HepG2 (cell line): Measurements from ENCODE around the gene MISP3. TPM values are rescaled to one million over a fixed set of nuclear protein-coding genes. Genes with fewer than 3 reads are reported as not detected.

ENCODE experiments used
- ESRRA ChIP-seq: sonication (generic); formaldehyde crosslinking; IDR thresholded peaks from 2 replicates; pipeline ENCODE4 v1.5.1; 2020; ENCODE audit warnings: mild to moderate bottlenecking, low read depth, missing genetic modification reagents
- FOXK2 ChIP-seq: fragments of 450-650 bp; IDR thresholded peaks from 2 replicates; pipeline ENCODE4 v1.6.1; 2016
- FOXP4 ChIP-seq: sonication (generic); formaldehyde crosslinking; IDR thresholded peaks from 2 replicates; pipeline ENCODE4 v1.4.0; 2020; ENCODE audit warnings: missing genetic modification reagents
- GATAD1 ChIP-seq: IDR thresholded peaks from 2 replicates; pipeline ENCODE4 v1.6.1; 2016; ENCODE audit warnings: missing genetic modification reagents, missing compliant biosample characterization
- GATAD2A ChIP-seq: IDR thresholded peaks from 2 replicates; pipeline ENCODE4 v1.6.1; 2016
- HNRNPL ChIP-seq: fragments of 200-400 bp; formaldehyde crosslinking; IDR thresholded peaks from 2 replicates; pipeline ENCODE4 v1.6.1; 2017; ENCODE audit warnings: mild to moderate bottlenecking, low read depth, low read length
- HOXA3 ChIP-seq: sonication (generic); formaldehyde crosslinking; IDR thresholded peaks from 2 replicates; pipeline ENCODE4 v1.5.0; 2020; ENCODE audit warnings: missing genetic modification reagents
- IKZF5 ChIP-seq: IDR thresholded peaks from 2 replicates; pipeline ENCODE4 v1.6.1; 2018; ENCODE audit warnings: missing genetic modification reagents, mild to moderate bottlenecking, missing compliant biosample characterization
- KAT8 ChIP-seq: IDR thresholded peaks from 2 replicates; pipeline ENCODE4 v1.6.1; 2016; ENCODE audit warnings: missing genetic modification reagents, missing compliant biosample characterization
- KDM2A ChIP-seq: sonication (generic); formaldehyde crosslinking; IDR thresholded peaks from 2 replicates; pipeline ENCODE4 v1.4.0; 2020; ENCODE audit warnings: low read depth, missing genetic modification reagents, borderline replicate concordance
- KDM3A ChIP-seq: IDR thresholded peaks from 2 replicates; pipeline ENCODE4 v1.6.1; 2018; ENCODE audit warnings: low read depth, missing compliant biosample characterization
- NONO ChIP-seq, 2 experiments: fragments of 450-650 bp in 1 of 2; sonication (generic) in 1 of 2; formaldehyde crosslinking in 1 of 2; IDR thresholded peaks in 1 of 2; conservative IDR thresholded peaks in 1 of 2; 2 replicates each; pipeline versions ENCODE4 v1.6.1 to v1.8.0; 2017 to 2022; ENCODE audit warnings: mild to moderate bottlenecking in 1 of 2, missing genetic modification reagents in 1 of 2, moderate library complexity in 1 of 2
- NR2C2 ChIP-seq: sonication (generic); formaldehyde crosslinking; IDR thresholded peaks from 2 replicates; pipeline ENCODE4 v1.4.0; 2020; ENCODE audit warnings: missing genetic modification reagents, mild to moderate bottlenecking, moderate library complexity, borderline replicate concordance
- NR2F1 ChIP-seq, 2 experiments: fragments of 450-650 bp in 1 of 2; formaldehyde crosslinking in 1 of 2; IDR thresholded peaks; 2 replicates each; pipeline versions ENCODE4 v1.5.0 to v1.6.1; 2016 to 2020; ENCODE audit warnings: mild to moderate bottlenecking in 1 of 2, missing compliant biosample characterization in 1 of 2, missing genetic modification reagents in 1 of 2, moderate library complexity in 1 of 2
- RARA ChIP-seq: IDR thresholded peaks from 2 replicates; pipeline ENCODE4 v1.6.1; 2016; ENCODE audit warnings: missing genetic modification reagents, missing compliant biosample characterization
- STAT5B ChIP-seq: sonication (generic); formaldehyde crosslinking; IDR thresholded peaks from 2 replicates; pipeline ENCODE4 v1.4.0; 2020; ENCODE audit warnings: missing genetic modification reagents
- ZNF12 ChIP-seq: sonication (generic); formaldehyde crosslinking; IDR thresholded peaks from 2 replicates; pipeline ENCODE4 v1.5.0; 2020; ENCODE audit warnings: missing genetic modification reagents
- ZNF264 ChIP-seq: sonication (generic); formaldehyde crosslinking; IDR thresholded peaks from 2 replicates; pipeline ENCODE4 v1.4.0; 2020; ENCODE audit warnings: missing genetic modification reagents
- ZNF343 ChIP-seq: sonication (generic); formaldehyde crosslinking; IDR thresholded peaks from 2 replicates; pipeline ENCODE4 v1.4.0; 2020; ENCODE audit warnings: mild to moderate bottlenecking, missing genetic modification reagents
- ZNF446 ChIP-seq: sonication (generic); formaldehyde crosslinking; IDR thresholded peaks from 2 replicates; pipeline ENCODE4 v1.5.0; 2020; ENCODE audit warnings: mild to moderate bottlenecking, missing genetic modification reagents
- ZNF460 ChIP-seq: sonication (generic); formaldehyde crosslinking; IDR thresholded peaks from 2 replicates; pipeline ENCODE4 v1.5.1; 2020; ENCODE audit warnings: missing genetic modification reagents, mild to moderate bottlenecking, borderline replicate concordance
- ZNF607 ChIP-seq: sonication (generic); formaldehyde crosslinking; IDR thresholded peaks from 2 replicates; pipeline ENCODE4 v1.5.1; 2020; ENCODE audit warnings: missing genetic modification reagents, mild to moderate bottlenecking, borderline replicate concordance
- ZNF703 ChIP-seq: sonication (generic); formaldehyde crosslinking; IDR thresholded peaks from 2 replicates; pipeline ENCODE4 v1.5.1; 2020; ENCODE audit warnings: missing genetic modification reagents, mild to moderate bottlenecking, moderate library complexity, borderline replicate concordance
- ZNF784 ChIP-seq: sonication (generic); formaldehyde crosslinking; IDR thresholded peaks from 2 replicates; pipeline ENCODE4 v1.5.1; 2020; ENCODE audit warnings: missing genetic modification reagents, mild to moderate bottlenecking, borderline replicate concordance
- ZNF816 ChIP-seq: sonication (generic); formaldehyde crosslinking; IDR thresholded peaks from 2 replicates; pipeline ENCODE4 v1.8.0; 2022; ENCODE audit warnings: missing genetic modification reagents, mild to moderate bottlenecking, borderline replicate concordance
- ZNF878 ChIP-seq: sonication (generic); formaldehyde crosslinking; IDR thresholded peaks from 2 replicates; pipeline ENCODE4 v1.8.1; 2023; ENCODE audit warnings: mild to moderate bottlenecking, missing genetic modification reagents, moderate library complexity
- polyA plus RNA-seq, 8 experiments: library from polyadenylated mRNA; depleted of rRNA in 3 of 8; stranded (reverse) in 7 of 8; unstranded in 1 of 8; fragments of >200 nt; fragmentation: Illumina TruSeq in 4 of 8; extraction: Trizol in 4 of 8; gene quantifications; 2 replicates each; pipeline versions ENCODE4 v1.2.1 to v1.2.3, GENCODE V29; 2011 to 2016; ENCODE audit warnings: low read depth in 4 of 8, missing spikeins in 1 of 8, mixed read lengths in 1 of 8; ENCODE audit not compliant: insufficient read depth in 1 of 8
- total RNA-seq, 5 experiments: library from RNA; depleted of rRNA; stranded (reverse); fragments of >200 nt; fragmentation: Illumina TruSeq; extraction: Trizol; gene quantifications; 2 replicates each; pipeline ENCODE4 v1.2.3, GENCODE V29; 2016; ENCODE audit warnings: low read depth in 1 of 5

Gene MISP3
- total and polyA plus RNA-seq, 2 of the 13 experiments (the other 11 are each of a cell fraction or from before 2014, with no cell fraction given): 2.5 to 5.4 TPM

GRCh38 chr19:14023404-14024235 is 49.0 kb upstream of the MISP3 start (continued):
- TF ChIP-seq KDM2A: peak; percentile 15; the same call in 1 of the 2 replicates
- TF ChIP-seq ZNF784 (CRISPR knock-in tag): 0 out of 2 replicates have a peak, but pooled peaks have one; percentile 69
- TF ChIP-seq FOXK2: no peak
- no peak for TF ChIP-seq ZNF816 (CRISPR knock-in tag)
- TF ChIP-seq GATAD1 (CRISPR knock-in tag): 0 out of 2 replicates have a peak, but pooled peaks have one; percentile 25
- TF ChIP-seq KAT8 (CRISPR knock-in tag): peak; percentile 77
- TF ChIP-seq KDM3A (CRISPR knock-in tag): no peak
- peak; percentile 60; the same call in 1 of the 2 replicates for TF ChIP-seq ZNF607 (CRISPR knock-in tag)
- TF ChIP-seq ZNF12 (CRISPR knock-in tag): no peak
- TF ChIP-seq ZNF460 (CRISPR knock-in tag): peak; percentile 95
- peak; percentile 72; the same call in 1 of the 2 replicates for TF ChIP-seq NR2C2 (CRISPR knock-in tag)
- TF ChIP-seq ESRRA: peak; percentile 98
- peak; percentile 84 to 88 for TF ChIP-seq NR2F1 (CRISPR knock-in tag; IDR thresholded peaks at IDR 0.05)
- TF ChIP-seq GATAD2A (CRISPR knock-in tag): peak; percentile 49; the same call in 1 of the 2 replicates
- TF ChIP-seq RARA (CRISPR knock-in tag): peak; percentile 51; the same call in 1 of the 2 replicates
- TF ChIP-seq ZNF446 (CRISPR knock-in tag): no peak
- TF ChIP-seq IKZF5 (CRISPR knock-in tag): 0 out of 2 replicates have a peak, but pooled peaks have one; percentile 53
- no peak for TF ChIP-seq NONO (IDR thresholded peaks at IDR 0.05)
- TF ChIP-seq NONO (CRISPR knock-in tag; conservative IDR thresholded peaks at IDR 0.05): 0 out of 2 replicates have a peak, but pooled peaks have one; percentile 23
- peak; percentile 12; the same call in 1 of the 2 replicates for TF ChIP-seq FOXP4
- TF ChIP-seq STAT5B (CRISPR knock-in tag): no peak
- no peak for TF ChIP-seq ZNF264 (CRISPR knock-in tag)
- TF ChIP-seq ZNF343: peak; percentile 99
- TF ChIP-seq HNRNPL: no peak
- TF ChIP-seq HOXA3: no peak
- TF ChIP-seq ZNF703 (CRISPR knock-in tag): no peak
- TF ChIP-seq ZNF878 (CRISPR knock-in tag): peak; percentile 56; the same call in 1 of the 2 replicates
